HepG2 (cell line): ENCODE measurements around the gene FGFR3. TPM values are rescaled to one million over a fixed set of nuclear protein-coding genes. Genes with fewer than 3 reads are reported as not detected.

Source experiments
- ARHGAP35 ChIP-seq: sonication (generic); formaldehyde crosslinking; IDR thresholded peaks from 2 replicates; pipeline ENCODE4 v1.9.0; 2022; ENCODE audit warnings: mild to moderate bottlenecking, inconsistent platforms, moderate library complexity, missing genetic modification reagents, borderline replicate concordance
- DR1 ChIP-seq: sonication (generic); formaldehyde crosslinking; IDR thresholded peaks from 2 replicates; pipeline ENCODE4 v1.8.0; 2021; ENCODE audit warnings: mild to moderate bottlenecking, missing genetic modification reagents, inconsistent platforms
- FUBP1 ChIP-seq: sonication (generic); formaldehyde crosslinking; IDR thresholded peaks from 2 replicates; pipeline ENCODE4 v1.5.1; 2020; ENCODE audit warnings: missing genetic modification reagents, mild to moderate bottlenecking, borderline replicate concordance
- PAX8 ChIP-seq: sonication (generic); formaldehyde crosslinking; IDR thresholded peaks from 2 replicates; pipeline ENCODE4 v1.8.0; 2022; ENCODE audit warnings: mild to moderate bottlenecking, missing genetic modification reagents, borderline replicate concordance
- PHF8 ChIP-seq: sonication (generic); formaldehyde crosslinking; IDR thresholded peaks from 2 replicates; pipeline ENCODE4 v1.5.0; 2020; ENCODE audit warnings: missing genetic modification reagents
- RELA ChIP-seq: sonication (generic); formaldehyde crosslinking; IDR thresholded peaks from 2 replicates; pipeline ENCODE4 v1.4.0; 2020; ENCODE audit warnings: missing genetic modification reagents
- SUZ12 ChIP-seq: fragments of 150-350 bp; IDR thresholded peaks from 2 replicates; pipeline ENCODE4 v1.6.1; 2014; ENCODE audit warnings: low read depth, low read length
- TCF7L2 ChIP-seq: IDR thresholded peaks from 2 replicates; pipeline ENCODE4 v1.6.1; 2011; ENCODE audit warnings: mild to moderate bottlenecking, low read depth, low read length, moderate library complexity
- TEAD2 ChIP-seq: sonication (generic); formaldehyde crosslinking; IDR thresholded peaks from 2 replicates; pipeline ENCODE4 v1.9.0; 2021; ENCODE audit warnings: missing genetic modification reagents
- THYN1 ChIP-seq: sonication (generic); formaldehyde crosslinking; IDR thresholded peaks from 2 replicates; pipeline ENCODE4 v1.8.1; 2023; ENCODE audit warnings: low read depth, mild to moderate bottlenecking, moderate library complexity, missing genetic modification reagents, borderline replicate concordance
- ZBTB38 ChIP-seq: sonication (generic); formaldehyde crosslinking; IDR thresholded peaks from 2 replicates; pipeline ENCODE4 v1.5.1; 2020; ENCODE audit warnings: mild to moderate bottlenecking, missing genetic modification reagents
- ZBTB39 ChIP-seq: sonication (generic); formaldehyde crosslinking; IDR thresholded peaks from 2 replicates; pipeline ENCODE4 v1.5.0; 2020; ENCODE audit warnings: missing genetic modification reagents
- ZFP36 ChIP-seq: fragments of 150-350 bp; IDR thresholded peaks from 2 replicates; pipeline ENCODE4 v1.6.1; 2018; ENCODE audit warnings: borderline replicate concordance, low read length, low read depth; ENCODE audit not compliant: partially characterized antibody
- ZNF329 ChIP-seq: sonication (generic); formaldehyde crosslinking; IDR thresholded peaks from 2 replicates; pipeline ENCODE4 v1.9.0; 2021; ENCODE audit warnings: low read depth, mild to moderate bottlenecking, missing genetic modification reagents
- ZNF33A ChIP-seq: sonication (generic); formaldehyde crosslinking; IDR thresholded peaks from 2 replicates; pipeline ENCODE4 v1.5.1; 2020; ENCODE audit warnings: missing genetic modification reagents, mild to moderate bottlenecking, moderate library complexity, borderline replicate concordance
- ZNF546 ChIP-seq: sonication (generic); formaldehyde crosslinking; conservative IDR thresholded peaks from 2 replicates; pipeline ENCODE4 v1.8.1; 2023; ENCODE audit warnings: mild to moderate bottlenecking, missing genetic modification reagents
- ZNF563 ChIP-seq: sonication (generic); formaldehyde crosslinking; IDR thresholded peaks from 2 replicates; pipeline ENCODE4 v1.8.0; 2022; ENCODE audit warnings: mild to moderate bottlenecking, moderate library complexity, missing genetic modification reagents
- ZNF841 ChIP-seq: sonication (generic); formaldehyde crosslinking; IDR thresholded peaks from 2 replicates; pipeline ENCODE4 v1.8.1; 2023; ENCODE audit warnings: missing genetic modification reagents, borderline replicate concordance
- polyA plus RNA-seq, 8 experiments: library from polyadenylated mRNA; depleted of rRNA in 3 of 8; stranded (reverse) in 7 of 8; unstranded in 1 of 8; fragments of >200 nt; fragmentation: Illumina TruSeq in 4 of 8; extraction: Trizol in 4 of 8; gene quantifications; 2 replicates each; pipeline versions ENCODE4 v1.2.1 to v1.2.3, GENCODE V29; 2011 to 2016; ENCODE audit warnings: low read depth in 4 of 8, missing spikeins in 1 of 8, mixed read lengths in 1 of 8; ENCODE audit not compliant: insufficient read depth in 1 of 8
- total RNA-seq, 5 experiments: library from RNA; depleted of rRNA; stranded (reverse); fragments of >200 nt; fragmentation: Illumina TruSeq; extraction: Trizol; gene quantifications; 2 replicates each; pipeline ENCODE4 v1.2.3, GENCODE V29; 2016; ENCODE audit warnings: low read depth in 1 of 5
- TF ChIP-seq, protein P1 (sequence below): IDR thresholded peaks from 2 replicates; pipeline ENCODE4 v1.6.1; 2016; ENCODE audit warnings: missing biosample characterization, missing genetic modification reagents, low read depth
- TF ChIP-seq, protein P2 (sequence below): sonication (generic); formaldehyde crosslinking; IDR thresholded peaks from 2 replicates; pipeline ENCODE4 v1.5.0; 2020; ENCODE audit warnings: mild to moderate bottlenecking, missing genetic modification reagents, moderate library complexity

Gene FGFR3
- total and polyA plus RNA-seq, 2 of the 13 experiments (the other 11 are each of a cell fraction or from before 2014, with no cell fraction given), result 103 to 109 TPM

GRCh38 chr4:1855333-1856070 lies 62.4 kb downstream of the FGFR3 start (continued):
- TF ChIP-seq THYN1 (no peak), TCF7L2 (no peak), ZNF841 (CRISPR knock-in tag) (0 out of 2 replicates have a peak, but pooled peaks have one; percentile 47), ZNF329 (no peak), RELA (CRISPR knock-in tag) (no peak), ZNF33A (CRISPR knock-in tag) (no peak), PHF8 (CRISPR knock-in tag) (peak; percentile 26; the same call in 1 of the 2 replicates), ZBTB39 (CRISPR knock-in tag) (no peak), ZNF563 (CRISPR knock-in tag) (peak; percentile 53), ZFP36 (no peak), ZNF546 (CRISPR knock-in tag) (peak; percentile 13; the same call in 1 of the 2 replicates), ZBTB38 (no peak), FUBP1 (no peak), DR1 (CRISPR knock-in tag) (no peak), SUZ12 (no peak), TEAD2 (CRISPR knock-in tag) (no peak), PAX8 (no peak), ARHGAP35 (no peak)
- TF ChIP-seq, protein P1, sequence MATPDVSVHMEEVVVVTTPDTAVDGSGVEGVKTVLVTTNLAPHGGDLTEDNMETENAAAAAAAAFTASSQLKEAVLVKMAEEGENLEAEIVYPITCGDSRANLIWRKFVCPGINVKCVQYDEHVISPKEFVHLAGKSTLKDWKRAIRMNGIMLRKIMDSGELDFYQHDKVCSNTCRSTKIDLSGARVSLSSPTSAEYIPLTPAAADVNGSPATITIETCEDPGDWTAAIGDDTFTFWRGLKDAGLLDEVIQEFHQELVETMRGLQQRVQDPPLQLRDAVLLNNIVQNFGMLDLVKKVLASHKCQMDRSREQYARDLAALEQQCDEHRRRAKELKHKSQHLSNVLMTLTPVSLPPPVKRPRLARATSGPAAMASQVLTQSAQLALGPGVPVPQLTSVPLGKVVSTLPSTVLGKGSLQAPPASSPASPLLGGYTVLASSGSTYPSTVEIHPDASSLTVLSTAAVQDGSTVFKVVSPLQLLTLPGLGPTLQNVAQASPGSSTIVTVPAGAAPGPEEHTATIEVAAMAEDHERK (CRISPR knock-in tag), result no peak
- TF ChIP-seq, protein P2, sequence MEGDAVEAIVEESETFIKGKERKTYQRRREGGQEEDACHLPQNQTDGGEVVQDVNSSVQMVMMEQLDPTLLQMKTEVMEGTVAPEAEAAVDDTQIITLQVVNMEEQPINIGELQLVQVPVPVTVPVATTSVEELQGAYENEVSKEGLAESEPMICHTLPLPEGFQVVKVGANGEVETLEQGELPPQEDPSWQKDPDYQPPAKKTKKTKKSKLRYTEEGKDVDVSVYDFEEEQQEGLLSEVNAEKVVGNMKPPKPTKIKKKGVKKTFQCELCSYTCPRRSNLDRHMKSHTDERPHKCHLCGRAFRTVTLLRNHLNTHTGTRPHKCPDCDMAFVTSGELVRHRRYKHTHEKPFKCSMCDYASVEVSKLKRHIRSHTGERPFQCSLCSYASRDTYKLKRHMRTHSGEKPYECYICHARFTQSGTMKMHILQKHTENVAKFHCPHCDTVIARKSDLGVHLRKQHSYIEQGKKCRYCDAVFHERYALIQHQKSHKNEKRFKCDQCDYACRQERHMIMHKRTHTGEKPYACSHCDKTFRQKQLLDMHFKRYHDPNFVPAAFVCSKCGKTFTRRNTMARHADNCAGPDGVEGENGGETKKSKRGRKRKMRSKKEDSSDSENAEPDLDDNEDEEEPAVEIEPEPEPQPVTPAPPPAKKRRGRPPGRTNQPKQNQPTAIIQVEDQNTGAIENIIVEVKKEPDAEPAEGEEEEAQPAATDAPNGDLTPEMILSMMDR (CRISPR knock-in tag), result no peak
